ENCODE results near the gene CACNA2D3.
A peak's percentile ranks its signal among the peaks of the same experiment; 100 is the strongest.

CACNA2D3 gene

GRCh38 chr3:54206874-54207273, 84.5 kb downstream of the CACNA2D3 start:
- no peaks in the 10 kb centered on the region for H3K9me3 ChIP-seq (ENCODE audit: severe bottlenecking)
- peak; percentile 22; the same call in 1 of the 2 replicates for TF ChIP-seq CTCF (IDR thresholded peaks at IDR 0.05; ENCODE audit: low read depth, low read length)
- H3K27ac ChIP-seq = no peak overlapping the region
- DNase-seq = peak; percentile 26
- H3K4me3 ChIP-seq (ENCODE audit: low read depth, low read length) = no peak overlapping the region
- H3K36me3 ChIP-seq = no peaks in the 10 kb centered on the region
- no peaks in the 10 kb centered on the region for H3K27me3 ChIP-seq (ENCODE audit: insufficient read depth, low read depth, severe bottlenecking)

GRCh38 chr3:54211097-54211496, 88.7 kb downstream of the CACNA2D3 start:
- Histone ChIP-seq H3K4me3 (ENCODE audit: low read depth, low read length) (no peak overlapping the region), H3K9me3 (ENCODE audit: severe bottlenecking) (no peaks in the 10 kb centered on the region), H3K27me3 (ENCODE audit: insufficient read depth, low read depth, severe bottlenecking) (no peaks in the 10 kb centered on the region), H3K27ac (no peak overlapping the region), H3K36me3 (no peaks in the 10 kb centered on the region)
- no peak for TF ChIP-seq CTCF (IDR thresholded peaks at IDR 0.05; ENCODE audit: low read depth, low read length)
- no peak for DNase-seq

GRCh38 chr3:54212723-54213122, 90.4 kb downstream of the CACNA2D3 start:
- Histone ChIP-seq H3K27me3 (ENCODE audit: insufficient read depth, low read depth, severe bottlenecking) (no peaks in the 10 kb centered on the region), H3K27ac (no peak overlapping the region), H3K4me3 (ENCODE audit: low read depth, low read length) (no peak overlapping the region), H3K36me3 (no peaks in the 10 kb centered on the region), H3K9me3 (ENCODE audit: severe bottlenecking) (no peaks in the 10 kb centered on the region)
- no peak for DNase-seq
- no peak for TF ChIP-seq CTCF (IDR thresholded peaks at IDR 0.05; ENCODE audit: low read depth, low read length)

- no peak for DNase-seq
- Histone ChIP-seq H3K4me3 (ENCODE audit: low read depth, low read length) (no peak overlapping the region), H3K36me3 (no peaks in the 10 kb centered on the region), H3K9me3 (ENCODE audit: severe bottlenecking) (no peaks in the 10 kb centered on the region), H3K27me3 (ENCODE audit: insufficient read depth, low read depth, severe bottlenecking) (no peaks in the 10 kb centered on the region), H3K27ac (no peak overlapping the region)
- no peak for TF ChIP-seq CTCF (IDR thresholded peaks at IDR 0.05; ENCODE audit: low read depth, low read length)
Measured at GRCh38 chr3:54213907-54214306, 91.6 kb downstream of the CACNA2D3 start.

- Histone ChIP-seq H3K36me3 (no peaks in the 10 kb centered on the region), H3K27ac (no peak overlapping the region), H3K4me3 (ENCODE audit: low read depth, low read length) (no peak overlapping the region), H3K9me3 (ENCODE audit: severe bottlenecking) (no peaks in the 10 kb centered on the region), H3K27me3 (ENCODE audit: insufficient read depth, low read depth, severe bottlenecking) (no peaks in the 10 kb centered on the region)
- DNase-seq = no peak
- no peak for TF ChIP-seq CTCF (IDR thresholded peaks at IDR 0.05; ENCODE audit: low read depth, low read length)
Measured at GRCh38 chr3:54214845-54215244, 92.5 kb downstream of the CACNA2D3 start.

GRCh38 chr3:54215521-54215920, 93.2 kb downstream of the CACNA2D3 start:
- Histone ChIP-seq H3K4me3 (ENCODE audit: low read depth, low read length) (no peak overlapping the region), H3K36me3 (no peaks in the 10 kb centered on the region), H3K27ac (no peak overlapping the region), H3K27me3 (ENCODE audit: insufficient read depth, low read depth, severe bottlenecking) (no peaks in the 10 kb centered on the region), H3K9me3 (ENCODE audit: severe bottlenecking) (no peaks in the 10 kb centered on the region)
- no peak for TF ChIP-seq CTCF (IDR thresholded peaks at IDR 0.05; ENCODE audit: low read depth, low read length)
- no peak for DNase-seq

Measured in WERI-Rb-1 (cell line).